GM18951 (cell line): Measurements from ENCODE around the gene FAM111A.

ENCODE experiments used
- POLR2A ChIP-seq: IDR thresholded peaks from 4 replicates; pipeline ENCODE4 v1.6.1; 2011; ENCODE audit warnings: mild to moderate bottlenecking; ENCODE audit not compliant: insufficient read length, insufficient read depth; ENCODE audit errors: extremely low read depth
- in situ Hi-C: fragments of 300-500 bp; cut with MboI; formaldehyde crosslinking; loops from one replicate; pipeline ENCODE4 v1.12.0; 2022; ENCODE audit warnings: low sequenced_read_pairs, mixed read lengths, inconsistent platforms; ENCODE audit not compliant: unreplicated experiment

Gene FAM111A

DNA sequence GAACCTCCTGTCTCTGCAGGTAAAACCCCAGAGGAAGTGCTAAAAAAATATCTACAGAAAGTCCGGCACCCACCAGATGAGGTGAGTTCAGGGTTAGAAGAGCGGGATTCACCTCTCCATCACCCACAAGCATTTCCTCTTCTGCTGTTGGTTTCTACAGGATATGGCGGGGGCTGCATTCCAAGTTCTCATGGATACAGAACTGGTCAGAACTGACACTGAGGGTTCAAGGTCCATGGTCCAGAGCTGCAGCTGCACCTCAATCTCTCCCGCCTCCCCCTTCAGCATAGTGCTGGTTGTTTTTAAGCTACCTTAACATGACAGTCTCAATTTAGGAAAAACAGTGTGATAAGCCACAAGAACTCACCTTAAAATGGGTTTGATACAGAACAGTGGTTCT, 48.4 kb downstream of the FAM111A start:
- in situ Hi-C loops, result loop anchor here (10.0 kb wide), 1 partner anchor 234 kb away; the partner anchor contains the start of gene OR5A2
- no peak for TF ChIP-seq POLR2A

DNA sequence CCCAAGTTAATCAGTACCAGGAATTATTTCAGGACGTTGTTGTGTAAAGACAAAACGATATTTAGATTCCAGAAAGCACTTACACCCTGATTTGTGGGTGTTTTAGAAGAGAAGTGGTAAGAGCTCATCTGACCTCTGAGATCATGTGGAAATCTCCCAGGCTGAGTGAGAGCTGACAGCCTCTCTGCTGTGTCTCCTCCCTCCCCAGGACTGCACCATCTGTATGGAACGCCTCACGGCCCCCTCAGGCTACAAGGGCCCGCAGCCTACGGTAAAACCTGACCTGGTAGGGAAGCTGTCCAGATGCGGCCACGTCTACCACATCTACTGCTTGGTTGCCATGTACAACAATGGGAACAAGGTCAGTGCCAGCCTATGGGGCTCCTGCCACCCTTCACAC, 49.2 kb downstream of the FAM111A start:
- no peak for TF ChIP-seq POLR2A
- in situ Hi-C loops, result loop anchor here (10.0 kb wide), 1 partner anchor 233 kb away; the partner anchor contains the start of gene OR5A2

DNA sequence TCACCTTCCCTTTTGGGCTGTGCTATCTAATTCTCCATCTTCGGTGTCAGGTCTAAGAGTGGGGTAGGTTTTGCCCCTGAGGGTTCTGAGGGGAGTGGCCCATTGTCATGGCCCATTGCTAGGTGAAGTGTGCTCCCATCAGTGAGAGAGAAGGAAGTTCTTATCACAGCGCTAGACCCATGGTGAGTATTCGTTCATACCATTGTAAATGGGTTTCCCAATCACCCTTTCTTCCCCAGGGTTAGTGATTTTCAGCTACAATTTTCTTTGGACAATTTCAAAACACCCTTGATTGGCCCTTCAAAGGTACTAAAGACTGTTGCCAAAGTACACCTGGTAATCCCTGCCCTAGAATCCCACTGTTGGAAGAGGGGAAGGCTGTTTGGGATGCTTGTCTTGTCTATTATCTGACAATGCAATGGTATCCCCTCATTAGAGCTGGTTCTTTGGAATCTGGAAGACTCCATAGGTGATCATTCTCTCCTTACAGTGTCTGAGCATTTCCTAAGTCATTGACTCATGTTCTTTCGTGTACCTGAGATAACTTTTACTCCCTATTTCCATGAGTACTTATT, 49.9 kb downstream of the FAM111A start:
- in situ Hi-C loops, result loop anchor here (10.0 kb wide), 1 partner anchor 232 kb away; the partner anchor contains the start of gene OR5A2
- no peak for TF ChIP-seq POLR2A

DNA sequence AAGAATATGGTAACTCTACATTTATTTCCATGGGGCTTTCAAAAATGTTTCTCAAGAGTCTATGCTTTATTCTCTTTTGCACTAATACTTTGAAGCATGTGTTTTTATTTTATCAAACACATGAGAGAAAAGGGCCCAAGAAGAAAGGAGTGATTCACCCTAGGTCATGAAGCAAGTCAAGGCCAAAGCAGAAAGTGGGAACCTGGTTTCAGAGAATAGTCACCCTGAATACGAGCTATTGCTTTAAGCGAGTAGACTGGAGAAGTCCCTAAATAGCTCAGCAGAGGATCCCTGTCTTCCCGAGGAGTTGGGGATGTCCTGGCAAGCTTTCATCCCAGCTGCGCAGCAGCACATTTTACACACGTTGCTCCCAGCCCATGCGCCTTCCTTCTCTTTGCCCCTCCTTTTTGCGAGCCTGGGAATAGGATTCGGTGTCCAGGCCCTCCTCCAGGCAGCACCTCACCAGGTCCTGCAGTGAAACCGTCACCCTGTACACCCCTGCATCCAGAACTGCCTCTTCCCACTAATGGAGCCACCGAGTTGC, 51.0 kb downstream of the FAM111A start:
- in situ Hi-C loops, result loop anchor here (10.0 kb wide), 1 partner anchor 231 kb away; the partner anchor contains the start of gene OR5A2
- no peak for TF ChIP-seq POLR2A

DNA sequence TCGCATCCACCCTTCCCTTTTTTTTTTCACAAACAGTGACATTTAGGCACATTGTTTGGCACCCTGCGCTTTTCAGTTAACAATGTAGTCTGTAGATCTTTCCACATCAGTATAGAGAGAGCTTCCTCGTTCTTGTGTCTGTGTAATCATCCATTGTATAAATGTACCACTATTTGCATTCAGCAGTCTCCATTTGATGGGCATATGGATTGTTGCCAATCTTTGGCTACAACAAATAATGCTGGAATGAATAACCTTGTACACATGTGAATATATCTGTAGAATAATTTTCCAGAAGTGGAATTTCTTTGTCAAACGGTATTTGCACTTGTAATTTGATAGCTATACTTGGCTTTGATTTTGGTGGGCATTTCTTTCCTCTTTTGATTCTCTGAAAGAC, 52.9 kb downstream of the FAM111A start:
- in situ Hi-C loops, result loop anchor here (10.0 kb wide), 1 partner anchor 229 kb away; the partner anchor contains the start of gene OR5A2
- no peak for TF ChIP-seq POLR2A

DNA sequence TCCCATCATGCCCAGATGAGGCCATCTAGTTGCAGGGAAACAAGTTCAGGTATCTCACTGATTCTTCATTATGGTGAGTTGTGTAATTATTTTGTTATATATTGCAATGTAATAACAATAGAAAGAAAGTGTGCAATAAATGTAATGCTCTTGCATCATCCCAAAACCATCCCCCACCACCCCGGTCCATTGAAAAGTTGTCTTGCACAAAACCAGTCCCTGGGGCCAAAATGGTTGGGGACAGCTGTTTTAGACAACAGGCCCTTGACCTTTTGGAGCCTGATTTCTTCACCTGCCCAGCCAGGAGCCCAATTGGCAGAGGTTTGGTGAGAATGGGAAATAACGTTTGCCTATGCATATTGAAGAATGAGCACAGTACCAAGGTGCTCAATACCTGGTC, 54.1 kb downstream of the FAM111A start:
- in situ Hi-C loops, result loop anchor here (10.0 kb wide), 1 partner anchor 228 kb away; the partner anchor contains the start of gene OR5A2
- TF ChIP-seq POLR2A, result no peak

DNA sequence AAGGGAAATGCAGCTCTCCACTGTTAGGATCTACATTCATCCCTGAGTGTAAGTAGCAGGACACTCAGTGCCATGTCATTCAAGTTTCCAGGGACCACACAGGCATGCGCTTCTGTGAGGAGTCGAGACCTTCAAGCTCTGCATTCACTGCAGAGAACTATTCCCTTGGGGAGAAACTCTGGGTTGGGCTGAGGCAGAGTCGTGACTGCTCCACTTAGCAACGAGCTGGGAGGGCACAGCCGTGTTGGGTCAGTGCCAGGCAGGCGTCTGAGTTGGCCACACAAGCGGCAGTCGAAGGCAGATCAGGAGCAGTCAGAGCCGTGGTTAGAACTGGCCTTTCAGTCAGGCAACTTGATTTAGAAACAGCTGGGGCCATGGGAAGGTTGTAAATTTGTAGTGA, 55.3 kb downstream of the FAM111A start:
- in situ Hi-C loops, result loop anchor here (10.0 kb wide), 1 partner anchor 227 kb away; the partner anchor contains the start of gene OR5A2

DNA sequence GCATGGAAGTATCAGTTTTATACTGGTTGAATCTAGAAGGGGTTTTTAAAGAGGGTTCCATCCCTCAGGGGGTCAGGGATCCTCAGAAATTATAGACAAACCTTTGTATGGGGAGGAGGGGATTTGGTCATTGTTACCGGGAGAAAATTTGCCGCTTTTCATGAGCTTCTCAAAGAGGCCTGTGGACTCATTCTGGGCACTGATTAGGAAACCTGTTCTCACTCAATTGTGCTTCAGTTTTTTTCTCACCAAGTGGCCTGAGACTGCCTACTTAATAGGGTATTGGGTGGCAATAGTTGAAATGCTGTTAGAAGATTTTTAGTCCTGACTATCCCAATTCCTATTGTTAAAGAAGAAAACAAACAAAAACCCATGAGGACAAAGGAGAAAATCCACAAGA, 56.1 kb downstream of the FAM111A start:
- in situ Hi-C loops, result loop anchor here (10.0 kb wide), 1 partner anchor 226 kb away; the partner anchor contains the start of gene OR5A2

More for the DNA sequence above, 55.3 kb downstream of the FAM111A start:
- no peak for TF ChIP-seq POLR2A

DNA sequence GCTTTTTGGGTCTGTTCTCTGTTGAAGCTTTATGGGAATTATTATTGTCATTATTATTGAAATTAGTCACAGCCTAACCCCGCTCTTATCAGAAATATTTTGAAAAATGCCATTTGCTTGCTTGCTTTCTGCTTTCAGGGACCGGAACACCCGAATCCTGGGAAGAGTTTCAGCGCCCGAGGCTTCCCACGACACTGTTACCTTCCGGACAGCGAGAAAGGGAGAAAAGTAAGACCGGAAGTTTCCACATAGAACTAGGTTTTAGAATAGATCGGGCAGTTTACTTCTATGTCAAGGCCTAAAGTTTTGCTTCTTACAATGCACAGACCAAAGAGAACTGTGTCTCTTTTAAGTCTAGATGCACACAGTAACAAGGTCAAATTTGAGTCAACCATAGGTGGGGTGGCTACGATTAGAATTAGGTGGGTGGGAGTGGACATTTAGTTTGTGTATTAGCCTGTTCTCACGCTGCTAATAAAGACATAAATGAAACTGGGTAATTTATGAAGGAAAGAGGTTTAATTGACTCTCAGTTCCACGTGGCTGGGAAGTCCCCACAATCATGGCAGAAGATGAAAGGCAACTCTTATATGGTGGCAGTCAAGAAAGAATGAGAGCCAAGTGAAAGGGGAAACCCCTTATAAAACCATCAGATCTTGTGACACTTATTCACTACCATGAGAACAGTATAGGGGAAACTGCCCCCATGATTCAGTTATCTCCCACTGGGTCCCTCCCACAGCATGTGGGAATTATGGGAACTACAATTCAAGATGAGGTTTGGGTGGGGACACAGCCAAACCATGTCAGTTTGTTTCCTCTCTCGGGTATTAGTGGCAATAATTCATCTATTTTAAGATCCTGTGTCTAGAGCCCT, 57.1 kb downstream of the FAM111A start:
- in situ Hi-C loops, result loop anchor here (10.0 kb wide), 1 partner anchor 225 kb away; the partner anchor contains the start of gene OR5A2

More for the DNA sequence above, 56.1 kb downstream of the FAM111A start:
- TF ChIP-seq POLR2A, result no peak

DNA sequence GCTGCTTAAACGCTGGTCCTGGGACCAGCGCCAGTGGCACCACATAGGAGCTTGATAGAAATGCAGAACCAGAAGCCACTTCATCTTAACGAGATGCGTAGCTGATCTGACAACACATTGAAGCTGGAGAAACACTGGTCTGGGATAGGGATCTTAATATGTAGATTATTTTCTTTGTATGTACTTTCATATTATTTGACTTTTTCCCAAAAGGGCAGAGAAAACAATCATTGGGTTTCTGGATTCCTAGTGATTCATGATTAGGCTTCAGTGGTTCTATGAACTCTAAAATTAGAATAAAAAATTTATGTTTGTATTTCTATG, 57.7 kb downstream of the FAM111A start:
- TF ChIP-seq POLR2A, result no peak

More for the DNA sequence above, 57.1 kb downstream of the FAM111A start:
- TF ChIP-seq POLR2A, result no peak

DNA sequence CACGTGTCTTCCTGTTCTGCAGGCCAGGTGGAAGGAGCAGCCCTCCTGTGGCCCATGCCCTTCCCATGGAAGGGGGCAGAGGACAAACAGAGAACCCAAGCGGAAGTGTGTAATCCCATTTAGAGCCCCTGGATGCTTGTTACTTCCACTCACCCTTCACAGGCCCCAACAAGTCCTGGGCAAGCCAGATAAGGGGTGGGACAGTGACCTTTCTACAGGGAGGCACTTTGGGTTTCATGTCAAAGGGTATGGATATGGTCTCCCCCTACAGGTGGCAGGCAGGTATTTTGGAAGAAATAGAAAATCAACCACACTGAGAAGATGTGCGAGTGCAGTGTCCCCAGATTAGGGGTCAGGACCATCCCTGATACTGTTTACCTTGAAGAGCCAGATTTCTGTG, 58.7 kb downstream of the FAM111A start:
- no peak for TF ChIP-seq POLR2A
- in situ Hi-C loops, result no loop called here

More for the DNA sequence above, 57.7 kb downstream of the FAM111A start:
- in situ Hi-C loops, result no loop called here
